ENCODE results near the gene P4HA2.

Gene P4HA2

DNA sequence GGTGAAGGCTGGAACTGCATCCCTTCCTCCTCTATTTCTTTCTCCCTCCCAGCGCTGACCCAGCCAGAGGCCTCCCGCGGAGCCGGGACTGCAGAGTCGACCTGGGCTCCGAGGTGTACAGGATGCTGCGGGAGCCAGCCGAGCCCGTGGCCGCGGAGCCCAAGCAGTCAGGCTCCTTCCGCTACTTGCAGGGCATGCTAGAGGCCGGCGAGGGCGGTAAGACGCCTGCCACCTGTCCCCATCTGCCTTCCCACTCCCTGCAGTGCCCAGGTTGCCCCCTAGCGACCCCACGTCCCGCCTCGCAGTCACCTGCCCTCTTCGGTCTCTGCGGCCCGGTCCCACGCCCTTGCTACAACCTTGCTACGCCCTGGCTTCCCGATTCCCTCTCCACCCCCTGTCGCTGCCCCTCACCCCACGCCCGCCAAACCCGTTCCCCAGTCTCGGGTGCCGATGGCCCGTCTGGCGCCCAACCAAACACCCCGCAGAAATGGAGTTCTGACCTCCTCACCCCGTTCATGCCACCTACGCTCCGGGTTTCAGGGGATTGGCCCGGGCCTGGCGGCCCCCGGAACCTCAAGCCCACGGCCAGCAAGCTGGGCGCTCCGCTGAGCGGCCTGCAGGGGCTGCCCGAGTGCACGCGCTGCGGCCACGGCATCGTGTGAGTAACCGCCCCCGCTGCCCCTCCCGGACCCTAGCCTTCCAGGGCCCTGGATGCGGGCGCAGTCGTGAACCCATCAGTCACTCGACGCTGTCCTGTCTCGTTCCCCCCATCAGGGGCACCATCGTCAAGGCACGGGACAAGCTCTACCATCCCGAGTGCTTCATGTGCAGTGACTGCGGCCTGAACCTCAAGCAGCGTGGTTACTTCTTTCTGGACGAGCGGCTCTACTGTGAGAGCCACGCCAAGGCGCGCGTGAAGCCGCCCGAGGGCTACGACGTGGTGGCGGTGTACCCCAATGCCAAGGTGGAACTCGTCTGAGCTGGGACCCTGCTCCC is 43.9 kb upstream of the P4HA2 start:
- TF ChIP-seq, protein P1, sequence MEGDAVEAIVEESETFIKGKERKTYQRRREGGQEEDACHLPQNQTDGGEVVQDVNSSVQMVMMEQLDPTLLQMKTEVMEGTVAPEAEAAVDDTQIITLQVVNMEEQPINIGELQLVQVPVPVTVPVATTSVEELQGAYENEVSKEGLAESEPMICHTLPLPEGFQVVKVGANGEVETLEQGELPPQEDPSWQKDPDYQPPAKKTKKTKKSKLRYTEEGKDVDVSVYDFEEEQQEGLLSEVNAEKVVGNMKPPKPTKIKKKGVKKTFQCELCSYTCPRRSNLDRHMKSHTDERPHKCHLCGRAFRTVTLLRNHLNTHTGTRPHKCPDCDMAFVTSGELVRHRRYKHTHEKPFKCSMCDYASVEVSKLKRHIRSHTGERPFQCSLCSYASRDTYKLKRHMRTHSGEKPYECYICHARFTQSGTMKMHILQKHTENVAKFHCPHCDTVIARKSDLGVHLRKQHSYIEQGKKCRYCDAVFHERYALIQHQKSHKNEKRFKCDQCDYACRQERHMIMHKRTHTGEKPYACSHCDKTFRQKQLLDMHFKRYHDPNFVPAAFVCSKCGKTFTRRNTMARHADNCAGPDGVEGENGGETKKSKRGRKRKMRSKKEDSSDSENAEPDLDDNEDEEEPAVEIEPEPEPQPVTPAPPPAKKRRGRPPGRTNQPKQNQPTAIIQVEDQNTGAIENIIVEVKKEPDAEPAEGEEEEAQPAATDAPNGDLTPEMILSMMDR (IDR thresholded peaks at IDR 0.05; ENCODE audit: extremely low read depth, missing control alignments): no peak
- DNase-seq (ENCODE audit: low spot score): no peak

GRCh38 chr5:132270706-132271105 is 43.1 kb upstream of the P4HA2 start:
- DNase-seq (ENCODE audit: low spot score): no peak

DNA sequence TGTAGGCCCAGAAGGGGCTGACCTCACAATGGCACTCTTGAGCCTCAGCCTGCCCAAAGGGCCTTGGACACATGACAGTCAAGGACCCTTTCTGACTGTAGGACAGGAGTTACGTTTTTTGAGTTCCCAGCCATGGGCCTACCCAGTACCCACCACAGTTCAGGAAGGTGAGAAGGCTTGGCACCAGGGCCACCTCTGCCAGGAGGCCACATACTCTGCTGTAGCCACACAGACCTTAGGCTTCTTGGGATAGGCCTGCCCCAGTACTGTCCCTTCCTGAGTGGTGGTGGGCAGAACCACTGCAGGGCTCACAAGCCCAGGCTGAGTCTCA is 42.6 kb upstream of the P4HA2 start:
- DNase-seq (ENCODE audit: low spot score): no peak
- TF ChIP-seq, protein P1 (IDR thresholded peaks at IDR 0.05; ENCODE audit: extremely low read depth, missing control alignments): no peak

More at GRCh38 chr5:132270706-132271105, 43.1 kb upstream of the P4HA2 start:
- TF ChIP-seq, protein P1 (IDR thresholded peaks at IDR 0.05; ENCODE audit: extremely low read depth, missing control alignments): no peak

DNA sequence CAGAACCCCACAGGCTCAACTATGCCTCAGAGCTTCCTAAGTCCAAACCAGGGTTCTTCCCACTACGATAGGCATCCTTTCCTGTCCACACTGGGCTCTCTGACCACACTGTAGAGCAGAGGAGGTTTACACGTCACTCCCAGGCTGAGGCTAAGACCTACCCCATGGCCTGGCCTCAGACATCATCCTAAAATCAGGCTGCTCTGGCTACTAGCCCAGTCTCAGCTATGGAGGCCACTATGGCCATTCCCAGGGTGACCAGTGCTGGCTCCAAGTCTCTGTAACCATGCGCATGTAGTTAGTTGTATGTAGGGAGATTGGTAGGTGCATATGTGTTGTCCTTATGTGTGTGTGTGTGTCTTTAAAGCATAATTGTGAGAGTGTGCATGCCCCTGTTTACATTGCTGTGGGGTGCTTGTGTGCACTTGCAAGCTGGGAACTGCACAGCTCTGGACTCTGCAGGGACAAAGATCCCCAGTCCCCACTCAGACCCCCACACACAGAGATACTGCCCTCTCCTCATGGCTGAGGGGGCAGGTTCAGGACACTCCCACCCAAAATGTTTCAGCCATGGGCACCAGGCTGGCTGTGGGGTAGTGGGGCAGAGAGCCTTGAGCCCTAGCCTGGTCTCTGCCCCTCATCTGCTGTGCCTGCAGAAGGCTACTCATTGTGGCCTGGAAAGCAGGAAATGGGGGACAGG is 42.1 kb upstream of the P4HA2 start:
- TF ChIP-seq, protein P1 (IDR thresholded peaks at IDR 0.05; ENCODE audit: extremely low read depth, missing control alignments): no peak
- no peak for DNase-seq (ENCODE audit: low spot score)

DNA sequence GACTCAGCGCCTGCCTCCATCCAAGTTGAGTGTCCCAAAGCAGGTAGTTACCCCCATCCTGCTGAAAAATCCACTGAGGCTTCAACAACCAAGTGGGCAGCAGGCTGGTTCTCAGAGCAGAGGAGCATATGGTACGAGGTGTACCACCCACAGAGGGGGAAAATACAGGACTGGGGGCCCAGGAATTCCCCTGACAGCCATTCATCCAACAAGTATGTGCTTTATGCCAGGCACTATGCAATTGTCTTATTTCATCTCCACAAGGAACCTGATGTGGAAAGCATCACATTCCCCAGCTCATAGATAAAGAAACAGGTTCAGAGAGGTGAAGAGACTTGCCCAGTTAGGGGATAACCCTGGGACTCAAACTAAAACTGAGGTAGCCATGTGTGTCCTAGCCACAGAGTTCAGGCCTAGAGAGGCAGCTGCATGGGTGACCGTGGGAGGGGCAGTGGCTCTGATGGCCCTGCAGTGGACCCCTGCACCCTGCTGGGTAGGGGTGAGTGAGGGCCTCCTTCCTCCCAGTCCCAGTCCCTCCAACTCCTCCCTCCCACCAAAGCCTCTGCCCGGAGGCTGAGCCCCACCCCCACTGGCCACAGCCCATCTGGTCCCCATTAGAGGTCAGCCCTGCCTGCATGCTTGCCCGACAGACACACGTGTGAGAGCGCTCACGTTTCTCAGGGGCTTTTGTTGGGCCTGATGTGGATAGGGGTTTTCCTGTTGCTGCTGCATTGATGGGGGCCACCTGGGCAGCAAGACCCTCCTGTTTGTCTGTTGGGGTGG is 41.3 kb upstream of the P4HA2 start:
- peak; percentile 80 for DNase-seq (ENCODE audit: low spot score)
- TF ChIP-seq, protein P1 (IDR thresholded peaks at IDR 0.05; ENCODE audit: extremely low read depth, missing control alignments): no peak

DNA sequence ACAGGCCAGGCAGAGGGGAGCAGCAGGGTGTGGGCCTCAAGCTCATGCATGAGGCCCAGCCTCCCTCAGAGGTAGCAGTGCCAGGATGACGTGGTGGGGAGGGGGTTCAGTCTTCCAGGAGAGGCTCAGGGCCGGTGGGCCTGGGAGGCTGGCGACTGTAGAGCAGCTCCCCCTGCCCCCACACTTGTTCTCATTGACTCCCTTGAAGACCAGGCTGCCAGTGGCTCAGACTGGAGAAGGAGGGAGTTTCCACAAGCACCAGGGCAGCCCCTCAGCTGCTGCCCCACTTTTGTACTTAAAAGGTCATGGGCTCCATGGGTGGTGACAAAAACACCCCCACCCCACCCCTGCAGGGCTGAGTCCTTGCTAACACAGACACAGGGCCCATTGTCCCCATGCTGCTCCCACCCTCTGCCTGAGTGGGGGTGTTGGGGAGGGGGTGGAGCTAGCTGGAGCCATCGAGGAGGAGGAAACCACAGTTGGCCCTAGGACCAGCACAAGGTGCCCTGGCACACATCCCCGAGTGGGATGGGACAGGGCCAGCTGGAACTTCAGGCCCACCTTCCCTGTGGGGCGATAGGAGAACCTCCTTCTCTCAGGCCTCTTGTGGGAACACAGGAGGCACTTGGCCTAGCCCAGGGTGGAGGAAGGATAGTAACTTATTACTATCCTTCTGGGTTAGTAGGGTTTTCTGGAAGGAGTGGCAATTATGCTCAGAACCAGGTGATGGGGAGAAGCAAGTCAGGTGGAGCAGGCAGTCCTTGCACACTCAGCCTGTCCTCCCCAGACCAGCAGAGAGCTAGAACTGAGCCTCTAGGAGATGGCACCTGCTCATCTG is 40.5 kb upstream of the P4HA2 start:
- TF ChIP-seq, protein P1 (IDR thresholded peaks at IDR 0.05; ENCODE audit: extremely low read depth, missing control alignments): no peak
- DNase-seq (ENCODE audit: low spot score): no peak
